IPS-18c (cell line): ENCODE measurements around the gene ZNF48.

Experiments used
- H3K4me3 ChIP-seq: 2 replicates; pipeline ENCODE4 v1.7.0; 2013; ENCODE audit warnings: low read depth, mild to moderate bottlenecking, low read length, moderate library complexity; ENCODE audit not compliant: insufficient read depth
- H3K9me3 ChIP-seq: one replicate; pipeline ENCODE4 v1.6.1; 2013; ENCODE audit warnings: mild to moderate bottlenecking, low read length, moderate library complexity; ENCODE audit not compliant: control insufficient read depth, insufficient read depth

ZNF48 gene

GRCh38 chr16:30395155-30395991 lies at the start of gene ZNF48:
ZNF48 (plus strand) TSS chr16:30395420; CDS start chr16:30395795, 375 bp downstream.
- Histone ChIP-seq H3K9me3 (no peaks in the 10 kb centered on the region), H3K4me3 (peak within 1 kb of the TSS; percentile 94)

- Histone ChIP-seq H3K4me3 (no peak overlapping the region), H3K9me3 (no peaks in the 10 kb centered on the region)
Observed at GRCh38 chr16:30346286-30346685, 48.9 kb upstream of the ZNF48 start.

GRCh38 chr16:30348113-30348512 lies 47.1 kb upstream of the ZNF48 start:
- Histone ChIP-seq H3K9me3 (no peaks in the 10 kb centered on the region), H3K4me3 (no peak overlapping the region)

- no peak overlapping the region for H3K4me3 ChIP-seq
Observed at GRCh38 chr16:30348929-30349328, 46.3 kb upstream of the ZNF48 start.

GRCh38 chr16:30349675-30350074 lies 45.5 kb upstream of the ZNF48 start:
- H3K9me3 ChIP-seq = no peaks in the 10 kb centered on the region

More at GRCh38 chr16:30348929-30349328, 46.3 kb upstream of the ZNF48 start:
- H3K9me3 ChIP-seq = no peaks in the 10 kb centered on the region

GRCh38 chr16:30350134-30350871 lies 44.9 kb upstream of the ZNF48 start:
- no peaks in the 10 kb centered on the region for H3K9me3 ChIP-seq
- H3K4me3 ChIP-seq = no peak overlapping the region

More at GRCh38 chr16:30349675-30350074, 45.5 kb upstream of the ZNF48 start:
- H3K4me3 ChIP-seq = no peak overlapping the region

- H3K4me3 ChIP-seq = no peak overlapping the region
- no peaks in the 10 kb centered on the region for H3K9me3 ChIP-seq
Observed at GRCh38 chr16:30351001-30351441, 44.2 kb upstream of the ZNF48 start.

- Histone ChIP-seq H3K4me3 (no peak overlapping the region), H3K9me3 (no peaks in the 10 kb centered on the region)
Observed at GRCh38 chr16:30351586-30352419, 43.4 kb upstream of the ZNF48 start.

GRCh38 chr16:30352488-30353401 lies 42.5 kb upstream of the ZNF48 start:
- H3K9me3 ChIP-seq = no peaks in the 10 kb centered on the region
- no peak overlapping the region for H3K4me3 ChIP-seq

- H3K4me3 ChIP-seq = peak overlapping the region; percentile 97; the same call in 1 of the 2 replicates
- H3K9me3 ChIP-seq = no peaks in the 10 kb centered on the region
Observed at GRCh38 chr16:30353438-30354129, 41.6 kb upstream of the ZNF48 start.

- Histone ChIP-seq H3K4me3 (peak overlapping the region; percentile 97), H3K9me3 (no peaks in the 10 kb centered on the region)
Observed at GRCh38 chr16:30354423-30355143, 40.6 kb upstream of the ZNF48 start.

GRCh38 chr16:30355144-30355953 lies 39.9 kb upstream of the ZNF48 start, which contains the start of gene CD2BP2:
CD2BP2 (minus strand) TSS chr16:30355308; CDS start chr16:30354681, 627 bp downstream.
- Histone ChIP-seq H3K4me3 (peak within 1 kb of the TSS; percentile 97), H3K9me3 (no peaks in the 10 kb centered on the region)

- Histone ChIP-seq H3K9me3 (no peaks in the 10 kb centered on the region), H3K4me3 (peak overlapping the region; percentile 97)
Observed at GRCh38 chr16:30355954-30356308, 39.3 kb upstream of the ZNF48 start.

- H3K9me3 ChIP-seq = no peaks in the 10 kb centered on the region
Observed at GRCh38 chr16:30356401-30357084, 38.7 kb upstream of the ZNF48 start.

More at GRCh38 chr16:30356401-30357084, 38.7 kb upstream of the ZNF48 start:
- H3K4me3 ChIP-seq = peak overlapping the region; percentile 97
